ENCODE measurements around the gene RALGAPA2.

DNA sequence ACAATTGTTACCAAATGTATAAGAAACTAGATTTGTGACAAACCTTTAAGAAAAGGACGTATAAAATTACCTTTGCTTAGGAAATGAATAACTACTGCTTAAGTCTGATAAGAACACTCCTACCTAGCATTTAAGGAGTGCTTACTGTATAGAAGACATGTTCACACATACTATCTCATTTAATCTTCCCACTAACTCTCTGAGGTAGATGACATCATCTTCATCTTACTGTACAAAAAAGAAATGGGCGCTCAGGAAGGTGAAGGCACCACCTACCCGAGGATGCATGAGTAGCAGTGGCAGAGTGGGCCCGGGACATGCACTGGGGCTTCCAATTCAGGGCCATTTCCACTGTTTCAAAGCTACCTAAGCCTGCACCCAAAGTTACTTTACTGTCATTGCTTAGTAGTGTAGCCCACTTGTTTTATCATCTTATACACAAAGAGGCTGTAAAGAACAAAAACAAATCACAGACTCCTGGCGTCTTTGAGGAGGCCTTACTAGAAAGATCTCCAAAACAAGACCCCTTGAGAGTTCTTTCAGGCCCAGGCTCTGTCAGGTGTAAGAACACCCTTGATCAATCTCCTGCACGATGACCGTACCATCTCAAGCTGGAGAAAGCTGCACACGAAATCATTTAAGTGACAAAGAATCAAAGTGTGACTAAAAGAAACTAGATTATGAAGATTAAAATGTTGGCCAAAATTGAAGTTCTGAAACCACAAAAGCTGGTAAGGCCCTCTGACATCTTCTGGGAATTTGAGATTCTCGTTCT is 216.5 kb downstream of the RALGAPA2 start:
- TF ChIP-seq, protein P1, sequence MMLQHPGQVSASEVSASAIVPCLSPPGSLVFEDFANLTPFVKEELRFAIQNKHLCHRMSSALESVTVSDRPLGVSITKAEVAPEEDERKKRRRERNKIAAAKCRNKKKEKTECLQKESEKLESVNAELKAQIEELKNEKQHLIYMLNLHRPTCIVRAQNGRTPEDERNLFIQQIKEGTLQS (CRISPR knock-in tag; conservative IDR thresholded peaks at IDR 0.05), result no peak
- no peak for TF ChIP-seq CTCF (IDR thresholded peaks at IDR 0.05)
- no peak for TF ChIP-seq NFE2L1 (CRISPR knock-in tag; IDR thresholded peaks at IDR 0.05)
- TF ChIP-seq SP1 (CRISPR knock-in tag; conservative IDR thresholded peaks at IDR 0.05), result no peak
- TF ChIP-seq, protein P2, sequence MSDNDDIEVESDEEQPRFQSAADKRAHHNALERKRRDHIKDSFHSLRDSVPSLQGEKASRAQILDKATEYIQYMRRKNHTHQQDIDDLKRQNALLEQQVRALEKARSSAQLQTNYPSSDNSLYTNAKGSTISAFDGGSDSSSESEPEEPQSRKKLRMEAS (CRISPR knock-in tag; IDR thresholded peaks at IDR 0.05), result no peak
- no peak for TF ChIP-seq ZNF138 (CRISPR knock-in tag; conservative IDR thresholded peaks at IDR 0.05)
- TF ChIP-seq RELA (CRISPR knock-in tag; IDR thresholded peaks at IDR 0.05; ENCODE audit: borderline replicate concordance), result no peak
- TF ChIP-seq EMX1 (CRISPR knock-in tag; IDR thresholded peaks at IDR 0.05), result no peak
